Neuronal stem cell (in vitro differentiated cells): Measurements from ENCODE around the gene RBMS3.

Experiments used
- DNase-seq: peaks from one replicate; pipeline ENCODE4 v3.0.0-alpha.2; 2013; ENCODE audit warnings: low spot score
- H2AFZ ChIP-seq: one replicate; pipeline ENCODE4 v1.6.1; 2013; ENCODE audit warnings: mild to moderate bottlenecking, low read length, inconsistent platforms
- H2AK5ac ChIP-seq: 2 replicates; pipeline ENCODE4 v1.6.1; 2013; ENCODE audit warnings: low read depth, mild to moderate bottlenecking, inconsistent platforms, low read length, moderate library complexity, mixed read lengths
- H2BK120ac ChIP-seq: 2 replicates; pipeline ENCODE4 v1.6.1; 2013; ENCODE audit warnings: low read depth, mild to moderate bottlenecking, inconsistent platforms, low read length, moderate library complexity, mixed read lengths
- H2BK12ac ChIP-seq: one replicate; pipeline ENCODE4 v1.6.1; 2013; ENCODE audit warnings: low read length, inconsistent platforms
- H2BK15ac ChIP-seq: 2 replicates; pipeline ENCODE4 v1.6.1; 2013; ENCODE audit warnings: mild to moderate bottlenecking, low read length, inconsistent platforms, mixed read lengths
- H2BK5ac ChIP-seq: one replicate; pipeline ENCODE4 v1.6.1; 2013; ENCODE audit warnings: inconsistent platforms, mild to moderate bottlenecking, low read length, moderate library complexity
- H3K14ac ChIP-seq: one replicate; pipeline ENCODE4 v1.6.1; 2013; ENCODE audit warnings: low read length, inconsistent platforms
- H3K18ac ChIP-seq: 2 replicates; pipeline ENCODE4 v1.6.1; 2013; ENCODE audit warnings: low read length, inconsistent platforms
- H3K23ac ChIP-seq: 2 replicates; pipeline ENCODE4 v1.6.1; 2013; ENCODE audit warnings: low read depth, mild to moderate bottlenecking, mixed read lengths, low read length, inconsistent platforms; ENCODE audit not compliant: poor library complexity
- H3K27ac ChIP-seq: replicated peaks from 3 replicates; pipeline ENCODE4 v1.5.1; 2013; ENCODE audit warnings: low read length, inconsistent platforms
- H3K27me3 ChIP-seq, 3 experiments: 2 replicates each; pipeline ENCODE4 v1.6.1; 2013; ENCODE audit warnings: low read length in 3 of 3, mild to moderate bottlenecking in 2 of 3, inconsistent platforms in 1 of 3, low read depth in 1 of 3, mixed read lengths in 1 of 3, moderate library complexity in 1 of 3; ENCODE audit not compliant: control insufficient read depth in 3 of 3, insufficient read depth in 3 of 3
- H3K36me3 ChIP-seq, 2 donors: replicated peaks in 1 of 2; 2 replicates each; pipeline ENCODE4 v1.6.1; 2013; ENCODE audit warnings: low read length in 2 of 2; ENCODE audit not compliant: control insufficient read depth in 2 of 2, insufficient read depth in 2 of 2
- H3K4ac ChIP-seq: 2 replicates; pipeline ENCODE4 v1.6.1; 2013; ENCODE audit warnings: inconsistent platforms, mild to moderate bottlenecking, low read length, moderate library complexity
- H3K4me1 ChIP-seq, 2 donors: 1 replicate in 1 of 2; 2 replicates in 1 of 2; pipeline ENCODE4 v1.6.1; 2013; ENCODE audit warnings: low read length in 2 of 2, low read depth in 1 of 2; ENCODE audit not compliant: control insufficient read depth in 2 of 2, insufficient read depth in 1 of 2
- H3K4me2 ChIP-seq: one replicate; pipeline ENCODE4 v1.6.1; 2013; ENCODE audit warnings: mild to moderate bottlenecking, low read length, inconsistent platforms; ENCODE audit not compliant: insufficient read depth, poor library complexity, severe bottlenecking
- H3K4me3 ChIP-seq, 2 donors: 2 replicates each; pipeline ENCODE4 v1.5.1; 2013; ENCODE audit warnings: low read length in 2 of 2, mild to moderate bottlenecking in 2 of 2, inconsistent platforms in 1 of 2, moderate library complexity in 1 of 2
- H3K79me1 ChIP-seq: one replicate; pipeline ENCODE4 v1.6.1; 2013; ENCODE audit warnings: low read depth, mild to moderate bottlenecking, inconsistent platforms, low read length, moderate library complexity
- H3K9ac ChIP-seq: one replicate; pipeline ENCODE4 v1.6.1; 2013; ENCODE audit warnings: mild to moderate bottlenecking, low read depth, low read length, inconsistent platforms; ENCODE audit not compliant: poor library complexity
- H3K9me3 ChIP-seq, 2 donors: replicated peaks in 1 of 2; 2 replicates each; pipeline versions ENCODE3 to v1.6.1; 2013; ENCODE audit warnings: low read length in 2 of 2, mild to moderate bottlenecking in 2 of 2, inconsistent platforms in 1 of 2, low read depth in 1 of 2, mixed read lengths in 1 of 2, moderate library complexity in 1 of 2; ENCODE audit not compliant: control insufficient read depth in 2 of 2, insufficient read depth in 1 of 2
- H4K8ac ChIP-seq: one replicate; pipeline ENCODE4 v1.6.1; 2013; ENCODE audit warnings: low read depth, mild to moderate bottlenecking, inconsistent platforms, low read length, moderate library complexity
- H4K91ac ChIP-seq: one replicate; pipeline ENCODE4 v1.6.1; 2013; ENCODE audit warnings: low read length, low read depth, mild to moderate bottlenecking, inconsistent platforms; ENCODE audit not compliant: poor library complexity
- WGBS, 2 donors: extraction: QIAGEN DNeasy Blood & Tissue Kit; methylation state at CpG; one replicate each; pipeline ENCODE4 v1.1.7; 2013; ENCODE audit warnings: missing lambda C conversion rate in 2 of 2, mixed read lengths in 1 of 2; ENCODE audit not compliant: insufficient read length in 2 of 2, insufficient replicate concordance in 1 of 2; ENCODE audit errors: extremely low coverage in 2 of 2; 5-methylcytosine and 5-hydroxymethylcytosine counted together

The RBMS3 gene

GRCh38 chr3:29711255-29711771 is 430.4 kb downstream of the RBMS3 start:
- no peaks in the 10 kb centered on the region for H3K27me3 ChIP-seq
- H4K91ac ChIP-seq = no peak overlapping the region
- H3K4me3 ChIP-seq = no peak overlapping the region
- H2AFZ ChIP-seq = no peak overlapping the region
- H2BK120ac ChIP-seq = no peak overlapping the region
- no peaks in the 10 kb centered on the region for H3K36me3 ChIP-seq
- DNase-seq = no peak
- no peaks in the 10 kb centered on the region for H3K79me1 ChIP-seq
- no CpG with 5 or more reads among the region's 3 CpGs for WGBS, 2 donors
- H2BK12ac ChIP-seq = no peak overlapping the region
- H2AK5ac ChIP-seq = no peak overlapping the region
- no peak overlapping the region for H3K27ac ChIP-seq
- no peak overlapping the region for H2BK5ac ChIP-seq
- H3K14ac ChIP-seq = no peak overlapping the region
- no peaks in the 10 kb centered on the region for H3K9me3 ChIP-seq
- no peak overlapping the region for H3K23ac ChIP-seq
- H3K18ac ChIP-seq = no peak overlapping the region
- no peak overlapping the region for H3K4ac ChIP-seq
- H3K9ac ChIP-seq = no peak overlapping the region
- H3K4me2 ChIP-seq = no peak overlapping the region
- H4K8ac ChIP-seq = no peak overlapping the region
- H2BK15ac ChIP-seq = no peak overlapping the region
- peaks cover 0 to 5% of the 10 kb centered on the region in 2 donors for H3K4me1 ChIP-seq

GRCh38 chr3:29716213-29716612 is 435.3 kb downstream of the RBMS3 start:
- Histone ChIP-seq H3K9me3 (no peaks in the 10 kb centered on the region), H2BK12ac (no peak overlapping the region), H3K27ac (no peak overlapping the region), H3K14ac (no peak overlapping the region), H3K4me3 (no peak overlapping the region), H3K4me1 (peaks cover 0 to 3% of the 10 kb centered on the region in 2 donors), H3K18ac (no peak overlapping the region), H2AFZ (no peak overlapping the region), H3K27me3 (no peaks in the 10 kb centered on the region), H3K36me3 (no peaks in the 10 kb centered on the region), H2BK15ac (no peak overlapping the region), H2AK5ac (no peak overlapping the region), H4K8ac (no peak overlapping the region), H3K9ac (no peak overlapping the region), H2BK120ac (no peak overlapping the region), H3K23ac (no peak overlapping the region), H3K4me2 (no peak overlapping the region), H4K91ac (no peak overlapping the region), H3K79me1 (no peaks in the 10 kb centered on the region), H3K4ac (no peak overlapping the region), H2BK5ac (no peak overlapping the region)
- WGBS, 2 donors = no CpG with 5 or more reads among the region's 2 CpGs
- DNase-seq = no peak

- Histone ChIP-seq H2AK5ac (no peak overlapping the region), H2BK15ac (no peak overlapping the region), H4K8ac (no peak overlapping the region), H2BK12ac (no peak overlapping the region), H3K9ac (no peak overlapping the region), H3K4ac (no peak overlapping the region), H2BK5ac (no peak overlapping the region), H3K14ac (no peak overlapping the region), H3K18ac (no peak overlapping the region), H3K27ac (no peak overlapping the region), H3K4me2 (no peak overlapping the region), H3K9me3 (no peaks in the 10 kb centered on the region), H4K91ac (no peak overlapping the region), H3K4me3 (no peak overlapping the region), H3K4me1 (peaks cover 0 to 4% of the 10 kb centered on the region in 2 donors), H2BK120ac (no peak overlapping the region), H3K36me3 (no peaks in the 10 kb centered on the region), H2AFZ (no peak overlapping the region), H3K27me3 (no peaks in the 10 kb centered on the region), H3K23ac (no peak overlapping the region), H3K79me1 (no peaks in the 10 kb centered on the region)
- WGBS, 2 donors = no CpG with 5 or more reads among the region's 3 CpGs
- DNase-seq = no peak
Measured at GRCh38 chr3:29718661-29719065, 437.8 kb downstream of the RBMS3 start.

- no CpG with 5 or more reads among the region's 3 CpGs for WGBS, 2 donors
- no peak overlapping the region for H3K9ac ChIP-seq
- H2BK5ac ChIP-seq = no peak overlapping the region
- H3K4me1 ChIP-seq = peaks cover 0 to 4% of the 10 kb centered on the region in 2 donors
- no peak overlapping the region for H3K4me3 ChIP-seq
- H3K4ac ChIP-seq = no peak overlapping the region
- H3K36me3 ChIP-seq = no peaks in the 10 kb centered on the region
- DNase-seq = no peak
- H2AK5ac ChIP-seq = no peak overlapping the region
- H3K27ac ChIP-seq = no peak overlapping the region
- no peak overlapping the region for H3K14ac ChIP-seq
- no peak overlapping the region for H3K18ac ChIP-seq
- no peak overlapping the region for H2BK15ac ChIP-seq
- no peak overlapping the region for H3K23ac ChIP-seq
- H2BK12ac ChIP-seq = no peak overlapping the region
- no peak overlapping the region for H3K4me2 ChIP-seq
- no peak overlapping the region for H4K91ac ChIP-seq
- no peak overlapping the region for H2BK120ac ChIP-seq
- no peaks in the 10 kb centered on the region for H3K27me3 ChIP-seq
- no peaks in the 10 kb centered on the region for H3K79me1 ChIP-seq
- H3K9me3 ChIP-seq = no peaks in the 10 kb centered on the region
- no peak overlapping the region for H2AFZ ChIP-seq
- no peak overlapping the region for H4K8ac ChIP-seq
Measured at GRCh38 chr3:29720665-29721064, 439.8 kb downstream of the RBMS3 start.
